Motor neuron (in vitro differentiated cells): ENCODE measurements around the gene PDE4B. TPM values are rescaled to one million over a fixed set of nuclear protein-coding genes. Genes with fewer than 3 reads are reported as not detected.

Source experiments
- ATAC-seq, 8 experiments: fragments of 200-7000 bp; cut with Tn5 transposase; replicated peaks in 6 of 8; 2 replicates each; pipeline ENCODE4 v1.8.0; 2021; ENCODE audit warnings: mild to moderate bottlenecking in 8 of 8, moderate library complexity in 8 of 8
- H3K27ac ChIP-seq, 2 donors: fragments of 250-450 bp; sonication (Bioruptor Pico); 2 replicates each; pipeline ENCODE4 v1.9.0; 2021; ENCODE audit warnings: antibody characterized with exemption in 2 of 2, mild to moderate bottlenecking in 2 of 2, moderate library complexity in 1 of 2
- H3K4me1 ChIP-seq, 2 donors: fragments of 250-450 bp; sonication (Bioruptor Pico); replicated peaks in 1 of 2; 2 replicates each; pipeline ENCODE4 v1.6.1; 2021; ENCODE audit warnings: antibody characterized with exemption in 2 of 2, mild to moderate bottlenecking in 2 of 2, moderate library complexity in 1 of 2
- H3K4me3 ChIP-seq, 5 donors: fragments of 250-450 bp; sonication (Bioruptor Pico); 2 replicates each; pipeline ENCODE4 v1.9.0; 2021; ENCODE audit warnings: antibody characterized with exemption in 5 of 5, mild to moderate bottlenecking in 5 of 5, moderate library complexity in 4 of 5
- WGBS, 10 experiments: fragments of 450-650 bp; shearing (Covaris generic); methylation state at CpG; one replicate each; pipeline ENCODE4 v1.0.0; 2022; 5-methylcytosine and 5-hydroxymethylcytosine counted together
- in situ Hi-C, 9 experiments: fragments of 400-800 bp; cut with MboI; loops; one replicate each; pipeline ENCODE4 v1.15.0; 2021; ENCODE audit warnings: low sequenced_read_pairs in 9 of 9, low pct_unique_long_range_greater_than_20kb in 2 of 9; ENCODE audit not compliant: unreplicated experiment in 9 of 9
- total RNA-seq, 8 experiments: library from RNA; unstranded; fragments of 300-600 nt; gene quantifications; 2 replicates each; pipeline versions ENCODE4 v1.2.3 to v1.2.4, GENCODE V29; 2022

The PDE4B gene
- total RNA-seq, 8 experiments from 2014 or later, result 13.9 to 63.1 (median 43.3) TPM

GRCh38 chr1:66353257-66353656, 560.6 kb downstream of the PDE4B start:
- Histone ChIP-seq H3K4me3 (peak overlapping the region; percentile 6 to 41 (median 35)), H3K27ac (peak overlapping the region; percentile 17 to 48), H3K4me1 (peaks cover 56 to 57% of the 10 kb centered on the region in 2 donors)
- 5 to 100% (median 25%) methylated on average over 1 to 5 of the region's 5 CpGs; no CpG with 5 or more reads in 2 of the 10 experiments for WGBS, 10 experiments
- in situ Hi-C loops, result loop anchor here in 1 of 9 experiments (25.0 kb wide), 1 partner anchor 91 kb away; no protein-coding TSS in a partner anchor
- ATAC-seq, result peak in 5 of 8 experiments; percentile 64 to 84 (median 74)

GRCh38 chr1:66354311-66355201, 561.9 kb downstream of the PDE4B start:
- peaks cover 68 to 69% of the 10 kb centered on the region in 2 donors for H3K4me1 ChIP-seq
- ATAC-seq, result peak; percentile 5 to 89 (median 56)
- 3 to 32% (median 16%) methylated on average over 1 to 5 of the region's 5 CpGs for WGBS, 10 experiments
- in situ Hi-C loops, result loop anchor here in 1 of 9 experiments (25.0 kb wide), 1 partner anchor 92 kb away; no protein-coding TSS in a partner anchor
- peak overlapping the region; percentile 19 to 41 (median 35) for H3K4me3 ChIP-seq
- H3K27ac ChIP-seq, result peak overlapping the region; percentile 48 to 70

- WGBS, 10 experiments, result 42 to 88% (median 63%) methylated on average over 1 of the region's 1 CpG; no CpG with 5 or more reads in 3 of the 10 experiments
- Histone ChIP-seq H3K4me1 (peaks cover 74 to 81% of the 10 kb centered on the region in 2 donors), H3K27ac (peak overlapping the region in 1 of 2 donors; percentile 40), H3K4me3 (peak overlapping the region in 4 of 5 donors; percentile 19 to 41 (median 36))
- no peak for ATAC-seq
- in situ Hi-C loops, result loop anchor here in 1 of 9 experiments (25.0 kb wide), 1 partner anchor 93 kb away; no protein-coding TSS in a partner anchor
Observed at GRCh38 chr1:66355756-66356155, 563.1 kb downstream of the PDE4B start.

- 0 to 95% (median 10%) methylated on average over 1 to 2 of the region's 2 CpGs; no CpG with 5 or more reads in 2 of the 10 experiments for WGBS, 10 experiments
- Histone ChIP-seq H3K4me3 (peak overlapping the region in 4 of 5 donors; percentile 19 to 41 (median 36)), H3K4me1 (peaks cover 68 to 81% of the 10 kb centered on the region in 2 donors), H3K27ac (peak overlapping the region; percentile 0 to 40)
- in situ Hi-C loops, result loop anchor here in 1 of 9 experiments (25.0 kb wide), 1 partner anchor 94 kb away; no protein-coding TSS in a partner anchor
- peak in 5 of 8 experiments; percentile 8 to 48 (median 39) for ATAC-seq
Observed at GRCh38 chr1:66356605-66357004, 563.9 kb downstream of the PDE4B start.

GRCh38 chr1:66357021-66357420, 564.3 kb downstream of the PDE4B start:
- H3K4me1 ChIP-seq, result peaks cover 64 to 77% of the 10 kb centered on the region in 2 donors
- in situ Hi-C loops, result loop anchor here in 1 of 9 experiments (25.0 kb wide), 1 partner anchor 95 kb away; no protein-coding TSS in a partner anchor
- H3K27ac ChIP-seq, result peak overlapping the region; percentile 0 to 40
- ATAC-seq, result no peak
- peak overlapping the region in 4 of 5 donors; percentile 19 to 41 (median 36) for H3K4me3 ChIP-seq
- 39 to 93% (median 49%) methylated on average over 2 to 4 of the region's 4 CpGs for WGBS, 10 experiments

GRCh38 chr1:66357478-66358197, 564.9 kb downstream of the PDE4B start:
- Histone ChIP-seq H3K4me1 (peaks cover 58 to 71% of the 10 kb centered on the region in 2 donors), H3K27ac (no peak overlapping the region), H3K4me3 (peak overlapping the region in 2 of 5 donors; percentile 35 to 41)
- WGBS, 10 experiments, result 75 to 100% (median 94%) methylated on average over 1 to 3 of the region's 3 CpGs; no CpG with 5 or more reads in 3 of the 10 experiments
- ATAC-seq, result no peak
- in situ Hi-C loops, result loop anchor here in 1 of 9 experiments (25.0 kb wide), 1 partner anchor 95 kb away; no protein-coding TSS in a partner anchor

- no peak overlapping the region for H3K4me3 ChIP-seq
- H3K27ac ChIP-seq, result peak overlapping the region in 1 of 2 donors; percentile 51
- WGBS, 10 experiments, result 0 to 100% (median 88%) methylated on average over 1 of the region's 1 CpG
- peak; percentile 32 to 84 (median 60) for ATAC-seq
- in situ Hi-C loops, result loop anchor here in 1 of 9 experiments (25.0 kb wide), 1 partner anchor 97 kb away; no protein-coding TSS in a partner anchor
- peaks cover 41 to 58% of the 10 kb centered on the region in 2 donors for H3K4me1 ChIP-seq
Observed at GRCh38 chr1:66359269-66359668, 566.6 kb downstream of the PDE4B start.

GRCh38 chr1:66359815-66360214, 567.1 kb downstream of the PDE4B start:
- peak in 5 of 8 experiments; percentile 11 to 40 (median 30) for ATAC-seq
- in situ Hi-C loops, result loop anchor here in 1 of 9 experiments (25.0 kb wide), 1 partner anchor 98 kb away; no protein-coding TSS in a partner anchor
- peak overlapping the region; percentile 45 to 51 for H3K27ac ChIP-seq
- H3K4me3 ChIP-seq, result peak overlapping the region in 2 of 5 donors; percentile 2 to 4
- peaks cover 36 to 58% of the 10 kb centered on the region in 2 donors for H3K4me1 ChIP-seq

GRCh38 chr1:66360285-66360724, 567.6 kb downstream of the PDE4B start:
- Histone ChIP-seq H3K4me3 (peak overlapping the region in 2 of 5 donors; percentile 2 to 4), H3K4me1 (peaks cover 34 to 58% of the 10 kb centered on the region in 2 donors), H3K27ac (peak overlapping the region; percentile 45 to 51)
- ATAC-seq, result peak in 5 of 8 experiments; percentile 89 to 95 (median 94)
- in situ Hi-C loops, result loop anchor here in 1 of 9 experiments (25.0 kb wide), 1 partner anchor 98 kb away; no protein-coding TSS in a partner anchor
- 0 to 100% (median 49%) methylated on average over 1 to 3 of the region's 3 CpGs for WGBS, 10 experiments

GRCh38 chr1:66364578-66365391, 572.1 kb downstream of the PDE4B start:
- Histone ChIP-seq H3K4me1 (peaks cover 4 to 14% of the 10 kb centered on the region in 2 donors), H3K4me3 (no peak overlapping the region), H3K27ac (no peak overlapping the region)
- WGBS, 10 experiments, result 24 to 100% (median 90%) methylated on average over 1 to 2 of the region's 2 CpGs
- in situ Hi-C loops, result loop anchor here in 1 of 9 experiments (25.0 kb wide), 1 partner anchor 102 kb away; no protein-coding TSS in a partner anchor
- ATAC-seq, result peak in 2 of 8 experiments; percentile 55 to 81

GRCh38 chr1:66365635-66366034, 572.9 kb downstream of the PDE4B start:
- no peak for ATAC-seq
- Histone ChIP-seq H3K4me1 (peaks cover 0 to 6% of the 10 kb centered on the region in 2 donors), H3K27ac (no peak overlapping the region), H3K4me3 (no peak overlapping the region)
- WGBS, 10 experiments, result 0 to 100% (median 84%) methylated on average over 1 to 3 of the region's 3 CpGs; no CpG with 5 or more reads in 1 of the 10 experiments
- in situ Hi-C loops, result loop anchor here in 1 of 9 experiments (25.0 kb wide), 1 partner anchor 103 kb away; no protein-coding TSS in a partner anchor
